Activated naive CD8-positive, alpha-beta T cell treated with anti-CD3 and anti-CD28 coated beads for 36 hours (primary cell): ENCODE measurements around the gene VEGFA. TPM values are rescaled to one million over a fixed set of nuclear protein-coding genes. Genes with fewer than 3 reads are reported as not detected.

ENCODE experiments used
- DNase-seq: peaks from one replicate; pipeline ENCODE4 v3.0.0; 2021
- H3K27ac Mint-ChIP-seq: one replicate; pipeline ENCODE4 v1.8.0; 2022; ENCODE audit warnings: mild to moderate bottlenecking, moderate library complexity, mixed read lengths
- H3K27me3 Mint-ChIP-seq: one replicate; pipeline ENCODE4 v1.8.0; 2022; ENCODE audit warnings: mild to moderate bottlenecking, mixed read lengths
- H3K36me3 Mint-ChIP-seq: one replicate; pipeline ENCODE4 v1.8.0; 2021; ENCODE audit warnings: mild to moderate bottlenecking, mixed read lengths
- H3K4me1 Mint-ChIP-seq: one replicate; pipeline ENCODE4 v1.8.0; 2021; ENCODE audit warnings: mixed read lengths
- H3K4me3 Mint-ChIP-seq: one replicate; pipeline ENCODE4 v1.8.0; 2022; ENCODE audit warnings: mild to moderate bottlenecking, moderate library complexity, mixed read lengths
- H3K9me3 Mint-ChIP-seq: one replicate; pipeline ENCODE4 v1.8.0; 2022; ENCODE audit warnings: mixed read lengths
- total RNA-seq, 2 experiments: library from RNA; stranded (reverse); gene quantifications; one replicate each; pipeline ENCODE4 v1.2.3, GENCODE V29; 2021

Gene VEGFA
- total RNA-seq, 2 experiments from 2014 or later, result 51.9 to 54.7 TPM

- H3K4me3 Mint-ChIP-seq, result no peak overlapping the region
- no peak for DNase-seq
- no peaks in the 10 kb centered on the region for H3K36me3 Mint-ChIP-seq
- H3K27ac Mint-ChIP-seq, result no peak overlapping the region
- H3K27me3 Mint-ChIP-seq, result peaks cover 4% of the 10 kb centered on the region
- no peaks in the 10 kb centered on the region for H3K4me1 Mint-ChIP-seq
- no peaks in the 10 kb centered on the region for H3K9me3 Mint-ChIP-seq
These were observed 65.9 kb downstream of the VEGFA start for GRCh38 chr6:43835872-43836419.

Other genes starting within 250 kb of the VEGFA start
- gene XPO5, start 194.2 kb upstream of the VEGFA start, total RNA-seq, result 100 to 1,000 TPM; 119 to 121 TPM
- gene POLH, start 194.0 kb upstream of the VEGFA start, total RNA-seq, result 10 to 100 TPM; 23.4 to 30.1 TPM
- 10 to 100 TPM; 49.2 to 52.1 TPM for gene GTPBP2, start 140.9 kb upstream of the VEGFA start, total RNA-seq
- 10 to 100 TPM; 29.9 to 30.1 TPM for gene MAD2L1BP, start 134.4 kb upstream of the VEGFA start, total RNA-seq
- gene RSPH9, start 125.2 kb upstream of the VEGFA start, total RNA-seq, result not detected
- gene MRPS18A, start 82.4 kb upstream of the VEGFA start, total RNA-seq, result 10 to 100 TPM; 63.8 to 65.3 TPM